Measurements from ENCODE around the gene GALE. TPM values are rescaled to one million over a fixed set of nuclear protein-coding genes. Genes with fewer than 3 reads are reported as not detected.
A peak's percentile ranks its signal among the peaks of the same experiment; 100 is the strongest.

Gene GALE
- total and polyA plus RNA-seq, 2 donors from 2014 or later = 68.1 to 73.7 TPM

DNA sequence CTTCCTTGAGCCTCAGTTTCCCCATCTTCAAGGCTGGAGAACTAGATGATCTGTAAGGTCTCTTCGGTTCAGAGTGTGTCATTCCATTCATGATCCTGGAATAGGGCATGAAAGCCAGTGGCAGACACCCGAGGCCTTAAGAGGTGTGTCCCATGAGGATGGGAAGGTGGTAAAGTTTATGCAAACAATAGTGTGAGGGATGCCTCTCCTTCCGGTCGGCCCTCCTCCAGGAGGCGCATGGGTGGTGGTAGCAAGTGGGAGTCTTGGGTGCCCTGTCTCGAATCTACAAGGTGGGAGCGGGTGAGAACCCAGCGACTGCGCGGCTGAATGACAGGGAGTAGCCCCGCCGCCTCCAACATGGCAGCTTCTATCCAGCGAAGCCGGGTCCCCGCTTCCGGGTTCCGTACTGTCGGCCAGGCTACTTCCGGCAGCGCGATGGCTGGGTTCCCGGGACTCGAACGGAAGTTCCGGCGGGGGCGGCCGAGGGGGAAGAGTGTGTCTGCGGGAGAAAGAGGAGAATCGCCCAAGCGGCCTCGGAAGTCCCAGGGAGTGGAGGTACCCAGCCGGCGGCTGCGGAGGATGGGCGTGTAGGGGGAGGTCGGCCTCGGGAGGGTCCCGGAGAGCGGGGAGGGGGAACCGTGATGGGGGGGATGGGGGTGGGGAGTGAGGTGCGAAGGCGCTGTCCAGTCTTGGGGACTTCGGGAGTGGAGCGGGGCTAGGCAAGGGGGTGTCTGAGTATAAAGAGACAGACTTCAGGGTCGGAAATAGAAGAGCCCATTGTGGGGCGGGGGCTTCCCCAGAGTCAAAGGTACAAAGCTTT is 9.6 kb downstream of the GALE start, which contains the start of gene LYPLA2:
Gene LYPLA2 (plus strand): TSS at position 450 of the 820 bp plus-strand sequence. CDS start 1,538 bp downstream, outside the sequence.
- Histone ChIP-seq H3K4me1 (ENCODE audit: control insufficient read depth in 2 of 3, insufficient read depth in 2 of 3, low read depth in 1 of 3, low read length in 3 of 3) (peaks cover 0 to 26% (median 5%) of the 10 kb centered on the region in 3 donors), H3K27me3 (ENCODE audit: control insufficient read depth, insufficient read depth, low read length) (no peaks in the 10 kb centered on the region), H3K9ac (ENCODE audit: low read length in 3 of 3) (peak within 1 kb of the TSS; percentile 38 to 82 (median 73)), H3K36me3 (ENCODE audit: control insufficient read depth in 2 of 3, insufficient read depth in 3 of 3, low read length in 3 of 3) (peaks cover 3 to 19% (median 11%) of the 10 kb centered on the region in 3 donors), H3K27ac (ENCODE audit: low read depth in 2 of 2, low read length in 2 of 2) (peak within 1 kb of the TSS; percentile 29 to 69), H3K9me3 (ENCODE audit: control insufficient read depth in 2 of 3, insufficient read depth in 1 of 3, low read length in 3 of 3) (no peaks in the 10 kb centered on the region), H3K4me3 (ENCODE audit: low read length in 3 of 3) (peak within 1 kb of the TSS; percentile 84 to 94 (median 93))
- peak; percentile 93 to 98 (median 95) for DNase-seq
- FAIRE-seq = no peak
- intact Hi-C loops (cut with DNase I) = no loop called here
- TF ChIP-seq, protein P1, sequence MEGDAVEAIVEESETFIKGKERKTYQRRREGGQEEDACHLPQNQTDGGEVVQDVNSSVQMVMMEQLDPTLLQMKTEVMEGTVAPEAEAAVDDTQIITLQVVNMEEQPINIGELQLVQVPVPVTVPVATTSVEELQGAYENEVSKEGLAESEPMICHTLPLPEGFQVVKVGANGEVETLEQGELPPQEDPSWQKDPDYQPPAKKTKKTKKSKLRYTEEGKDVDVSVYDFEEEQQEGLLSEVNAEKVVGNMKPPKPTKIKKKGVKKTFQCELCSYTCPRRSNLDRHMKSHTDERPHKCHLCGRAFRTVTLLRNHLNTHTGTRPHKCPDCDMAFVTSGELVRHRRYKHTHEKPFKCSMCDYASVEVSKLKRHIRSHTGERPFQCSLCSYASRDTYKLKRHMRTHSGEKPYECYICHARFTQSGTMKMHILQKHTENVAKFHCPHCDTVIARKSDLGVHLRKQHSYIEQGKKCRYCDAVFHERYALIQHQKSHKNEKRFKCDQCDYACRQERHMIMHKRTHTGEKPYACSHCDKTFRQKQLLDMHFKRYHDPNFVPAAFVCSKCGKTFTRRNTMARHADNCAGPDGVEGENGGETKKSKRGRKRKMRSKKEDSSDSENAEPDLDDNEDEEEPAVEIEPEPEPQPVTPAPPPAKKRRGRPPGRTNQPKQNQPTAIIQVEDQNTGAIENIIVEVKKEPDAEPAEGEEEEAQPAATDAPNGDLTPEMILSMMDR (IDR thresholded peaks at IDR 0.05; ENCODE audit: borderline replicate concordance, extremely low read depth, insufficient read depth) = no peak

DNA sequence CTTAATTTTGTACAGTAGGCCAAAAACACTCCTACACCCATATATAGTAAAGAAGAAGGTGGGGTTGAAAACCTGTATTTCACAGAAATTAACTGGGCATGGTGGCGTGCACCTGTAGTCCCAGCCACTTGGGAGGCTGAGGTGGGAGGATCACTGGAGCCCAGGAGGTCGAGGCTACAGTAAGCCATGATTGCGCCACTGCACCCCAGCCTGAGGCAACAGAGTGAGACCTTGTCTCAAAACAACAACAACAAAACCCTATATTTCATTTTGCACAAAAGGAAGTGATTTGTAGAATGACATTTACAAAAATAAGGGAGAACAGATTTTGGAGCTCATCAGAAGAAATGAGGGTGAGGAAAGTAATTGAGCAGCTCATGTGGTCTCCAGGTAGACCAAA is 11.9 kb downstream of the GALE start:
- H3K27ac ChIP-seq (ENCODE audit: low read depth in 2 of 2, low read length in 2 of 2) = no peak overlapping the region
- DNase-seq = no peak
- intact Hi-C loops (cut with DNase I) = no loop called here
- FAIRE-seq = no peak
- peaks cover 7 to 23% (median 15%) of the 10 kb centered on the region in 3 donors for H3K36me3 ChIP-seq (ENCODE audit: control insufficient read depth in 2 of 3, insufficient read depth in 3 of 3, low read length in 3 of 3)
- H3K9ac ChIP-seq (ENCODE audit: low read length in 3 of 3) = no peak overlapping the region
- H3K9me3 ChIP-seq (ENCODE audit: control insufficient read depth in 2 of 3, insufficient read depth in 1 of 3, low read length in 3 of 3) = no peaks in the 10 kb centered on the region
- peaks cover 0 to 24% (median 5%) of the 10 kb centered on the region in 3 donors for H3K4me1 ChIP-seq (ENCODE audit: control insufficient read depth in 2 of 3, insufficient read depth in 2 of 3, low read depth in 1 of 3, low read length in 3 of 3)
- TF ChIP-seq, protein P1 (IDR thresholded peaks at IDR 0.05; ENCODE audit: borderline replicate concordance, extremely low read depth, insufficient read depth) = no peak
- no peaks in the 10 kb centered on the region for H3K27me3 ChIP-seq (ENCODE audit: control insufficient read depth, insufficient read depth, low read length)
- H3K4me3 ChIP-seq (ENCODE audit: low read length in 3 of 3) = no peak overlapping the region

DNA sequence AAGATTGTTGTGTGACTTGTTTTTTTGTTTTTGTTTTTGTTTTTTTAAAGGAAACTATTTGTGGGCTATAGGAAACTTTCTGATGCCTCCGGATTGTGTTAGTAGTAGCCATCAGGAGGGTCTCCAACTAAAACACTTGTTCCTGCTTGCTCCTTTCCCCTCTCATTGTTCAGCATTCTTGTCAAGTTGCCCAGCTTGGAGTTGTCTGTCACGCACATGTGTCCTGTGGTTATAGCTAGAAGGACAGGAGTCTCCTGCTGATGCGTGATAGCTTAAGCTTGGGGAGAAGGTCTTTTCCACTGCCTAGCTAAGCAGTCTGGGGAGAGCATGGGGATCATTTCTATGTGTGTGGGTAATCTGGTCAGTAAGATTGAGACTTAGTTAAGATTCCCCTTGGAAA is 12.9 kb downstream of the GALE start:
- no peak overlapping the region for H3K27ac ChIP-seq (ENCODE audit: low read depth in 2 of 2, low read length in 2 of 2)
- DNase-seq = no peak
- H3K4me1 ChIP-seq (ENCODE audit: control insufficient read depth in 2 of 3, insufficient read depth in 2 of 3, low read depth in 1 of 3, low read length in 3 of 3) = peaks cover 0 to 18% (median 5%) of the 10 kb centered on the region in 3 donors
- TF ChIP-seq, protein P1 (IDR thresholded peaks at IDR 0.05; ENCODE audit: borderline replicate concordance, extremely low read depth, insufficient read depth) = no peak
- no peaks in the 10 kb centered on the region for H3K9me3 ChIP-seq (ENCODE audit: control insufficient read depth in 2 of 3, insufficient read depth in 1 of 3, low read length in 3 of 3)
- peaks cover 7 to 23% (median 15%) of the 10 kb centered on the region in 3 donors for H3K36me3 ChIP-seq (ENCODE audit: control insufficient read depth in 2 of 3, insufficient read depth in 3 of 3, low read length in 3 of 3)
- intact Hi-C loops (cut with DNase I) = no loop called here
- no peak for FAIRE-seq
- H3K9ac ChIP-seq (ENCODE audit: low read length in 3 of 3) = no peak overlapping the region
- no peaks in the 10 kb centered on the region for H3K27me3 ChIP-seq (ENCODE audit: control insufficient read depth, insufficient read depth, low read length)
- no peak overlapping the region for H3K4me3 ChIP-seq (ENCODE audit: low read length in 3 of 3)

Measured in kidney (tissue), 14 donors.